Measurements from ENCODE around the gene COA8.
"Not testable (repeated sequence)": the region's sequence is repeated elsewhere in the genome, so short reads cannot be mapped to it uniquely, and the experiment has no call there.

The COA8 gene

DNA sequence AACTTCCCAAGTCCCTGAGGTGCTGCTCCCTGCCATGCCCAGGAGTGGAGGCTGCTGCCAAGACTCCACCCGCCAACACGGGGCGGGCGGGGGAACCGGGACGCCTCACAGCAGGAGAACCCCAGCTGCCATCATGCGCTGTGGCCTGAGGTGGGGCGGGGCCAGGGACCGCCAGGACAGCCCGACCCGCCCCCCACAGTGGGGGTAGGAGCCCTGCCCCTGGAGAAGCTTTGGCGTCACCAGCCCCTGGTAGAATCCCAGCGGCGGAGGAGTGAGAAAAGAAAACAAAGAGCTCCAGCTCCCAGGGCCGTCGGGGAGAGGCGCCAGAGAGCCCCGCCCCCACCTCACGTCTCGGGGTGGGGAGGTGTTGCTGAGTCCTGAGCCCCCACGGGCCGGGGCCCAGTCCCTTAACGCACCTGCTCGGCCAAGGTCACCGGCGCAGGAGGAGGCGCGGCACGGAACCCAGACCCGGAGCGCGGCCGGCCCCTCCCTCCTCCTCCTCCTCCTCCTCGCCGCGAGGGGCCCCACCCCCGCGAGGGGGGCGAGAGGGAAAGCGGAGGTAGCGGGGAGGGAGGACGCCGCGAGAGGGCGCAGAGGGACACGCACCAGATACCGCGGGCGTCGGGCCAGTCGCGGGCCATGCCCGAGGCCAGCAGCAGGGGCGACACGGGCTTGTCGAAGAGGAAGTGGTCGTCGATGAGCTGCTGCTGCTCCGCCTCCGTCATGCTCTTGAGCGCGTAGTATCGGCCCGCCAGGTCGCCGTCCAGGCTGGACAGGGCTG, 41.9 kb upstream of the COA8 start:
- Histone ChIP-seq H3K4me1 (ENCODE audit: control insufficient read depth, insufficient read depth, low read length) (peaks cover 23% of the 10 kb centered on the region), H3K4me2 (ENCODE audit: low read length) (peak overlapping the region; percentile 79), H3K9me3 (replicated peaks; ENCODE audit: low read length) (no peaks in the 10 kb centered on the region), H3K27me3 (ENCODE audit: control insufficient read depth, insufficient read depth, low read length) (peaks cover 27% of the 10 kb centered on the region), H3K4me3 (ENCODE audit: low read length) (peak overlapping the region; percentile 60), H3K36me3 (ENCODE audit: insufficient read depth, low read length) (no peaks in the 10 kb centered on the region), H3K9ac (ENCODE audit: low read depth, low read length) (no peak overlapping the region)

DNA sequence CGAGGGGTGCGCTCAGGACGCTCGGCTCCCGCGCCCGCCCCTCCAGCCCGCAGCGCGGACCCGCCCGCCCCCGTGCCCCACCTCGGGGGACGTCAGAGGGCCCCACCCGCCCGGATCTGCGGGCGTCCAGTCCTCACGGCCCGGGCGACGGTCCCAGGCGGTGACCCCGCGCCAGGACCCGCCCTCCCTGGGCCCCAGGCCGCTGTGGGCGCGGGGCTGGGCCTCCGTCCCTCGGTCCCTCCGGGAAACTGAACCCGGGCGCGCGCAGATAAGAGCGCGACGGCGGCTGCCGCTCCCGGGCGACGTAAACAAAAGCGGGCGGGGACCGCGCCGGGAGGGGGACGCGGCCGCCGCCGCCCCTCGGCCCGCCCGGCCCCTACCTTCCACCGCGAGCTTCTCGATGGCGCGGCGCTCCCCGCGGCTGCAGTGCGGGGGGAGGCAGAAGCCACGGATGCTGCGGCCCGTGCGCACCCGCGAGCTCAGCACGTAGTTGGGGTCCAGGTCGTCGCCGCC, 41.3 kb upstream of the COA8 start:
- no peaks in the 10 kb centered on the region for H3K36me3 ChIP-seq (ENCODE audit: insufficient read depth, low read length)
- peaks cover 23% of the 10 kb centered on the region for H3K4me1 ChIP-seq (ENCODE audit: control insufficient read depth, insufficient read depth, low read length)
- H3K9ac ChIP-seq (ENCODE audit: low read depth, low read length) = no peak overlapping the region
- H3K9me3 ChIP-seq (replicated peaks; ENCODE audit: low read length) = no peaks in the 10 kb centered on the region
- peak overlapping the region; percentile 79 for H3K4me2 ChIP-seq (ENCODE audit: low read length)
- H3K27me3 ChIP-seq (ENCODE audit: control insufficient read depth, insufficient read depth, low read length) = peaks cover 27% of the 10 kb centered on the region
- peak overlapping the region; percentile 60 for H3K4me3 ChIP-seq (ENCODE audit: low read length)

DNA sequence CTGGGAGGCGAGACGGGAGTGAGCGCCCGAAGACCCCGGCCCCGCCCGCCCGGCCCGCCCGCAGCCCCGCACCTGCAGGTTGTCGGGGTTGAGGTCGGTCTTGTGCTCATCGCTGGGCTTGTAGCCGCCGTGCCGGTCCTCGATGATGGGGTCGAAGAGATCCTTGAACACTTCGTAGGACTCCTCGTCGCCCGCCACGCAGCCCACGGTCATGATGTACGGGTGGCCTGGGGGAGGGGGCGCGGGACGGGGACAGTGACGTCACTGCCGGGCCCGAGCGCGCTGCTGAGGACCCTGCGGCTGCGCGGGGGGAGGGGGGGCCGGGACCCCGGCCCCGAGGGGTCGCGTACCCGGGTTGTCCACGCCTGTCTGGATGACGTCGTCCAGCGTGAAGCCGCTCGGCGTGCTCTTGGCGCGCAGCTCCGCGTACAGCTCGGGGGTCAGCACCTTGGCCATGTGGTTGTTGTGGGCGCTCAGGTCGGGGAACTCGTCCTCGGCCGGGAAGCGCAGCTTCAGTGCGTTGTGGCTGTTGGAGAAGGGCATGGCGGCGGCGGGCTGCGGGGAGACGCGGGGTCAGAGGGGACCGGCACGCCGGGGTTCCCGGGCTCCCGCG, 40.7 kb upstream of the COA8 start:
- peak overlapping the region; percentile 61 for H3K4me3 ChIP-seq (ENCODE audit: low read length)
- H3K4me1 ChIP-seq (ENCODE audit: control insufficient read depth, insufficient read depth, low read length) = peaks cover 25% of the 10 kb centered on the region
- peaks cover 27% of the 10 kb centered on the region for H3K27me3 ChIP-seq (ENCODE audit: control insufficient read depth, insufficient read depth, low read length)
- no peaks in the 10 kb centered on the region for H3K36me3 ChIP-seq (ENCODE audit: insufficient read depth, low read length)
- H3K9ac ChIP-seq (ENCODE audit: low read depth, low read length) = no peak overlapping the region
- peak overlapping the region; percentile 79 for H3K4me2 ChIP-seq (ENCODE audit: low read length)
- no peaks in the 10 kb centered on the region for H3K9me3 ChIP-seq (replicated peaks; ENCODE audit: low read length)

DNA sequence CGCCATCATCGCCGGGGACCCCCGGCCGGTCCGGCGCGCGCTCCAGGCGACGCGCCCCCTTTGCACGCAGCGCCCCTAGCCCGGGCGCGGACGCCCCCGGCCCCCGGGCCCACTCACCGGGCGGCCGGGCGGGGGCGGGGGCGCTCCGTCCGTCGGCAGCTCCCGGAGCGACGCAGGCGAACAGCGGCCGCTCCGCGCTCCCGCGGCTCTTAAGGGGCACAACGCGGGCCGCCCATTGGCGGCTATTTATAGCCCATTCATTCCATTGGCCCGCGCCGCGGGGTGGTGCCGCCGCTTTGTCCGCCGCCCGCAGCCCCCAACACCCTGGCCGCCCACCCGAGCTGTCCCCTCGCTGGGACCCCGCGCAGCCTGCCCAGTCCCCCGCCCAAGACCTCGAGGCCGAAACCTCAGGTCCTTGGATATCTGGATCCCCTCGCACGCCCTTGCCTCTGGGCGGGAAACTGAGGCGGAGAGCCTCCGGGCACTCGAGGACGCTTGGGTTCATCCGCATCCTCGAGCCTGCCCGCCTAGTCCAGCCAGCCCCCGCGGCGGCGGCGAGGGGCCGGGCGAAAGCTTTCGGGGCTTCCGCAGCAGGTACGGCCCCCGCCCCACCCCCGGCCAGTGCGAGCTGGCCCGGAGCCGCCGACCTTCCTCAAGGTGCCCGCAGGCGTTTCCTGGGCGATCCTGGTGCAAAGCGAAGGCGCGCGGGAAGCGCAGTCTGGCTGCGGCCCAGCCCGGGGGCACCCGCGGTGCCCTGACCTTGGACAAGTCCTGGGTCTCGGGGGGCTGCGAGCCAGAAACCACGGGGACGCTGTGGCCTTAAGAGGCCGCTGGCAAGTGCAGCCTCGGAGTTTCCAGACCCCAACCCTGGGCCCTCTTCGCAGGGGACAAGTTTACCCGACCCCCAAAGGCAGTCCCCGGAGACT, 39.8 kb upstream of the COA8 start, which contains the start of gene CKB:
Gene CKB, minus strand, starts transcription at position 182 of the 926 bp plus-strand sequence. CDS start 337 bp downstream, outside the sequence.
- H3K27me3 ChIP-seq (ENCODE audit: control insufficient read depth, insufficient read depth, low read length) = peaks cover 27% of the 10 kb centered on the region
- no peaks in the 10 kb centered on the region for H3K9me3 ChIP-seq (replicated peaks; ENCODE audit: low read length)
- no peaks in the 10 kb centered on the region for H3K36me3 ChIP-seq (ENCODE audit: insufficient read depth, low read length)
- peak within 1 kb of the TSS; percentile 79 for H3K4me2 ChIP-seq (ENCODE audit: low read length)
- peaks cover 33% of the 10 kb centered on the region for H3K4me1 ChIP-seq (ENCODE audit: control insufficient read depth, insufficient read depth, low read length)
- H3K9ac ChIP-seq (ENCODE audit: low read depth, low read length) = no peak within 1 kb of the TSS
- peak within 1 kb of the TSS; percentile 61 for H3K4me3 ChIP-seq (ENCODE audit: low read length)

DNA sequence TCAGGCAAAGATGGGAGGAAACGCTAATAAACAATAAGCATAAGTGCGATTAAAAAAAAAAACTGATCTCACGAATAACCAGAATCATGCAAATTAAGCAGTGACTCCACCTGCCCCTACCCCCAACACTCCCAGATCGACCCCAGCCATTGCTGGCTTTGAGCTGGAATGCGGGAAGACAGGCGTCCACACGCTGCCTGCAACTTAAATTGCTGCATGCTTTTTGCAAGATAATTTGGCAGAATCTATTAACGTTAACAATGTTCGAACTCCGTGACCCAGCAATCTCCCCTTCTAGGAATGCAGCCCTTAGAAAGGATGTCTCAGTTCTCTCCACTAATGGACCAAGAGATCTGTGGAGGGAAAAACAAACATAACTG, 39.2 kb upstream of the COA8 start:
- no peak overlapping the region for H3K9ac ChIP-seq (ENCODE audit: low read depth, low read length)
- peaks cover 36% of the 10 kb centered on the region for H3K4me1 ChIP-seq (ENCODE audit: control insufficient read depth, insufficient read depth, low read length)
- no peaks in the 10 kb centered on the region for H3K9me3 ChIP-seq (replicated peaks; ENCODE audit: low read length)
- H3K4me3 ChIP-seq (ENCODE audit: low read length) = no peak overlapping the region
- H3K36me3 ChIP-seq (ENCODE audit: insufficient read depth, low read length) = no peaks in the 10 kb centered on the region
- peaks cover 27% of the 10 kb centered on the region for H3K27me3 ChIP-seq (ENCODE audit: control insufficient read depth, insufficient read depth, low read length)
- no peak overlapping the region for H3K4me2 ChIP-seq (ENCODE audit: low read length)

DNA sequence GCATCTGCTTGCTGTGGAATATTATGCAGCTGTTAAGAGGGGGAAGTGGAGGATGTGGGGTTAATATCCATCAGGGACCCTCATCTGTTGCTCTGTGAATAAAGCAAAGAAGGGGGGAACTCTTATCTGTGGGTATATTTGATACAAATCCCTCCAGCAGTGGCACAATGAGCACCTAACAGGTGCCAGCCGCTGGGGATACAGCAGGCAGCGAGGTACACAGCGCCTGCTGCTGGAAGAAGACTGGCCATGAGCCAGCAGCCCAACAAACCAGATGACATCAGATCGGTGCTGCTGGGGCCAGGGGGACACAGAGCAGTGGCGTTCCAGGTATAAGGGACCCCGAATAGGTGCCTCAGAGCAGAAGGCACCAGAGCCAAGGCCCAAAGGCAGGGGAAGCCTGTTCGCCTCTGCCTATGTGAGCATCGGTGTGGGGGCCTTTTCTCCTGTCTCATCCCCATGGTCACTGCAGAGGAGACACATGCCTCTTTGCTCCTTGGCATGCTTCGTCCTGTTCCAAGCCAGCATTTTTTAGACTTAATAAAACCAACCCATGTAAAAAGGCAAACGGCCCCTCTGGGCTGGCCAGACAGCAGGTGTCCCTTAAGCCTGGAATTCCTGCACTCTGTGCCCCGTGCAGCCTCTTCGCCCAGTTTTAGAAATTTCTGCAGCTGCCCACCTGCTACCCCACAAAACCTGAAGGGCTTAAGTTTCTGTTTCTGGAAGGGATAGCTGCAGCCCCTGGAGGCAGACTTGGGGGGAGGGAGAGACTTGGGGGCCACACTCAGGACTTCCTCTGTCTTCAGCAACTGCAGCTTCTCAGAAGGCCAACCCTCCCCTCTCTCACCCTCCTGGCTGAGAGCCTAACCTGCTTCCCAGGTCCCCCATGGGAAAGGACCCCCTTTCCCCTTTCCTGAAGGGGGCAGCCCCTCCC, 38.5 kb upstream of the COA8 start:
- peaks cover 38% of the 10 kb centered on the region for H3K4me1 ChIP-seq (ENCODE audit: control insufficient read depth, insufficient read depth, low read length)
- no peak overlapping the region for H3K4me3 ChIP-seq (ENCODE audit: low read length)
- peaks cover 27% of the 10 kb centered on the region for H3K27me3 ChIP-seq (ENCODE audit: control insufficient read depth, insufficient read depth, low read length)
- H3K9me3 ChIP-seq (replicated peaks; ENCODE audit: low read length) = no peaks in the 10 kb centered on the region
- H3K4me2 ChIP-seq (ENCODE audit: low read length) = no peak overlapping the region
- H3K36me3 ChIP-seq (ENCODE audit: insufficient read depth, low read length) = no peaks in the 10 kb centered on the region
- H3K9ac ChIP-seq (ENCODE audit: low read depth, low read length) = no peak overlapping the region

DNA sequence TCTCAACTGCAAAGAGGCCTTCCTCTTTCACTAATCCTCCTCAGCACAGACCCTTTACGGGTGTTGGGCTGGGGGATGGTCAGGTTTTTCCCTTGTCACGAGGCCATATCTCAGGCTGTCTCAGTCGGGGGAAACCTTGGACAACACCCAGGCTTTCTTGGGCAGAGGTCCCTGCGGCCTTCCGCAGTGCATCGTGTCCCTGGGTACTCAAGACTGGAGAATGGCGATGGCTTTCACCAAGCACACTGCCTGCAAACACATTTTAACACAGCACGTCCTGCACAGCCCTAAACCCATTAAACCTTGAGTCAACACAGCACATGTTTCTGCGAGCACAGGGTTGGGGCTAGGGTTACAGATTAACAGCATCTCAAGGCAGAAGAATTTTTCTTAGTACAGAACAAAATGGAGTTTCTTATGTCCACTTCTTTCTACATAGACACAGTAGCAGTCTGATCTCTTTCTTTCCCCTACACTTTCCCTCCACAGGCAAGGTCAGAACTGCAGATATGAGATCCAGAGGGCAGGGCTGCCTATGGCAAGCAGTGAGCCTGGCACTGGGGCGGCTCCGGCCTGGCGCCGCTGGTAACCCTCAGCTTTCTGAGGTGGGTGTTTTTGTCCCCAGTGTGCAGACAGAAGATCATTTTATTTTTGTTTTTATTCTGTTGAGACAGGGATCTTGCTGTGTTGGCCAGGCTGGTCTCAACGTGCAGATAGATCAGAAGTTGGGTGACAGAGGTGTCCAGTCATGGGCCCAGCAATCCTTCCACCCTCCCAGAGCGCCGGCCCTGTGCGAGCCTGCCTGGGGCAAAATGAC, 37.1 kb upstream of the COA8 start:
- H3K4me1 ChIP-seq (ENCODE audit: control insufficient read depth, insufficient read depth, low read length) = peaks cover 44% of the 10 kb centered on the region
- H3K9me3 ChIP-seq (replicated peaks; ENCODE audit: low read length); H3K4me2 ChIP-seq (ENCODE audit: low read length); H3K36me3 ChIP-seq (ENCODE audit: insufficient read depth, low read length); H3K4me3 ChIP-seq (ENCODE audit: low read length); H3K9ac ChIP-seq (ENCODE audit: low read depth, low read length): not testable (repeated sequence)
- peaks cover 27% of the 10 kb centered on the region for H3K27me3 ChIP-seq (ENCODE audit: control insufficient read depth, insufficient read depth, low read length)

DNA sequence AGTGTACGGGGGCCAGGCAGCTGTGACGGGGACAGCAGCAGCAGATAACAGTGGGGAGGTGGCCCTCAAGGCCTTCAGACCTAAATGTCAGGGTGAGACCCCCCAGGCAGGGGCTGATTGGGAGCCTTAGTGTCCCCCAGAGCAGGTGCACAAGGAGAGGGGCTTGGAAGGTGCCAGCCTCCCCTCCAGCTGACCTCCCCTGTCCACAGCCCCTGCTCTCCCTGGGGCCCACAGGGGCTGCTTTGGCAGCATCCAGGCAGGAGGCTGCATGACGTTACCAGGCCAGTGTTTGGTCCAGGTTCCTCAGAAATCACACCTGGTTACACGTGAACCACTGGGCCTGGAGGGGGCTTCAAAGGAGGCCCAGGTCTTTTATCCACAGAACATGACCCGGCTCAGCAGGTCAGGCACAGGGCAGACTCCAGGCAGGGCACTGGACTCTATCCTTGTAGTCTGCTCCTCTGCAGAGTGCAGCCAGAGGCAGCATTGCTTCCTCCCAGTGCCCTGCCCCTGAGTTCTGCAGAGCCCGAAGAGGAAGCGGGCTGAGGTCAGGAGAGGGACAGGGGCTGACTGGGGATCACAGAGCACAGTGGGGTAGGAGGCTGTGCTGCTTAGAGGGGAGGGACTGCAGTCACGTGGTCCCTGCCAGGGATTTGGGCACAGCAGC, 36.4 kb upstream of the COA8 start:
- H3K4me2 ChIP-seq (ENCODE audit: low read length) = no peak overlapping the region
- H3K27me3 ChIP-seq (ENCODE audit: control insufficient read depth, insufficient read depth, low read length) = peaks cover 22% of the 10 kb centered on the region
- peaks cover 3% of the 10 kb centered on the region for H3K36me3 ChIP-seq (ENCODE audit: insufficient read depth, low read length)
- no peak overlapping the region for H3K9ac ChIP-seq (ENCODE audit: low read depth, low read length)
- H3K4me1 ChIP-seq (ENCODE audit: control insufficient read depth, insufficient read depth, low read length) = peaks cover 38% of the 10 kb centered on the region
- no peak overlapping the region for H3K4me3 ChIP-seq (ENCODE audit: low read length)
- H3K9me3 ChIP-seq (replicated peaks; ENCODE audit: low read length) = no peaks in the 10 kb centered on the region

DNA sequence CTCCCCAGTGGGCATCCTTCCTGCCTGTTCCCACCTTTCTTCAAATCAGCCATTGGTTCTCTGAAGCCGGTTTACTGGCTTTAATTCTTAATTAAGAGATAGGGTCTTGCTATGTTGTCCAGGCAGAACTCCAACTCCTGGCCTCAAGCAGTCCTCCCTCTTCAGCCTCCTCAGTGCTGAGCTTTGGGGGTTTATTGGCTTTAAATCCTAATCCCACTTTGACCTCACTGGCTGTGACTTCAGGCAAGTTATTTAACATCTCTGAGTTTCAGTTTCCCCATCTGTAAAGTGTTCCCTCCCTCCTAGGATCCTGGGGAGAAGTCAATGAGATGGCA, 35.9 kb upstream of the COA8 start:
- peak overlapping the region; percentile 34 for H3K4me2 ChIP-seq (ENCODE audit: low read length)
- H3K9ac ChIP-seq (ENCODE audit: low read depth, low read length) = no peak overlapping the region
- H3K36me3 ChIP-seq (ENCODE audit: insufficient read depth, low read length) = peaks cover 3% of the 10 kb centered on the region
- H3K4me1 ChIP-seq (ENCODE audit: control insufficient read depth, insufficient read depth, low read length) = peaks cover 38% of the 10 kb centered on the region
- H3K27me3 ChIP-seq (ENCODE audit: control insufficient read depth, insufficient read depth, low read length) = peaks cover 22% of the 10 kb centered on the region
- no peak overlapping the region for H3K4me3 ChIP-seq (ENCODE audit: low read length)
- H3K9me3 ChIP-seq (replicated peaks; ENCODE audit: low read length) = no peaks in the 10 kb centered on the region

Data from skeletal muscle satellite cell (primary cell).